ENCODE measurements around the gene VSNL1. TPM values are rescaled to one million over a fixed set of nuclear protein-coding genes. Genes with fewer than 3 reads are reported as not detected.

The VSNL1 gene
- total and polyA plus RNA-seq, 2 donors (not counting 1 experiment from before 2014, with no cell fraction given), result 1.2 to 3.9 TPM

DNA sequence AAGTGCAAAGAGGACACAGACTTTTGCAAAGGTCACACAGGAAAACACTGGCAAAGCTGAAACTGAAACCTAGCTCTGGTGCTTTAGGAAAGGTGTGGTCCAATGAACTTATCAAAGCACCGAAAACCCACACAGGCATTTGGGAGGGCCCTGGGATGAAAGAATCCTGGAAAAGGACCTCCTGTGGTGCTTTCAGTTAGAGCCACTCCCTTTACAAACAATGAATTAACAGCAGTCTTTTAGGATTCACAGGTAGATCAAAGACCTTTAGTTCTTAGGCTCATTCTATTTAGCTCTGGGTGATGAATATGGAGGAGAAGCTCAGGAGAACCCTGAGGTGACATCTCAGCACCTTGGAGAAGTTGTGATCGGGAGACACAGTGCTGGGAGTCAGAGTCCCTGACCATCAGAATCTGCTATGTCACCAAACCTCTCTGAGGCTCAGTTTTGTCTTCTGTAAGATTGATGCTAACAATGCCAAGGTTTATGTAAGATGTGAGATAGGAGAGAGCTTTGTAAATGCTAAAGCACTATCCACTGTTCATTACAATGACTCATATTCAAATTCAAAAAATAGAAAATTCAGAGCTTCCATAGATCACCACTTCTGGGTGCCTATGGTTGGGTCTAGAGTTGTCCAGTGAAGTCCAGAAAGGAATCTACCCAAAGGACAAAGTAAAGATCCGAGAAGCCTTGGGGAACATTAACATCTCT lies 39.3 kb downstream of the VSNL1 start:
- no peak for DNase-seq (ENCODE audit: low read depth in 2 of 2)
- Histone ChIP-seq H3K4me3 (replicated peaks in 1 of 4; ENCODE audit: control extremely low read depth in 1 of 4, insufficient read depth in 1 of 4, low read depth in 3 of 4, low read length in 4 of 4) (no peak overlapping the region), H4K20me1 (ENCODE audit: control insufficient read depth, extremely low read depth, insufficient read depth, low read length) (no peaks in the 10 kb centered on the region), H3K9me3 (ENCODE audit: control insufficient read depth, insufficient read depth, low read depth, low read length) (no peaks in the 10 kb centered on the region), H3K4me2 (ENCODE audit: extremely low read depth, insufficient read depth, low read length) (no peak overlapping the region), H2AFZ (ENCODE audit: low read length) (no peak overlapping the region), H3K27me3 (ENCODE audit: control insufficient read depth, insufficient read depth, low read length) (no peaks in the 10 kb centered on the region), H3K27ac (ENCODE audit: insufficient read depth, low read length) (no peak overlapping the region), H3K4me1 (ENCODE audit: control insufficient read depth, extremely low read depth, insufficient read depth, low read length) (no peaks in the 10 kb centered on the region), H3K79me2 (ENCODE audit: control insufficient read depth, insufficient read depth, low read length) (no peaks in the 10 kb centered on the region), H3K9ac (ENCODE audit: insufficient read depth, low read length) (no peak overlapping the region), H3K36me3 (ENCODE audit: control insufficient read depth, insufficient read depth, low read length) (no peaks in the 10 kb centered on the region)
- TF ChIP-seq EZH2 (IDR thresholded peaks at IDR 0.05; ENCODE audit: low read length, missing control alignments), result no peak
- TF ChIP-seq CTCF (conservative IDR thresholded peaks at IDR 0.05 in 1 of 2, IDR thresholded peaks at IDR 0.05 in 1 of 2; ENCODE audit: low read depth in 1 of 2, low read length in 2 of 2), result no peak

GRCh38 chr2:17580319-17580715 lies 39.8 kb downstream of the VSNL1 start:
- no peak for DNase-seq (ENCODE audit: low read depth in 2 of 2)
- H3K4me1 ChIP-seq (ENCODE audit: control insufficient read depth, extremely low read depth, insufficient read depth, low read length), result no peaks in the 10 kb centered on the region
- no peaks in the 10 kb centered on the region for H3K36me3 ChIP-seq (ENCODE audit: control insufficient read depth, insufficient read depth, low read length)
- H4K20me1 ChIP-seq (ENCODE audit: control insufficient read depth, extremely low read depth, insufficient read depth, low read length), result no peaks in the 10 kb centered on the region
- H3K9me3 ChIP-seq (ENCODE audit: control insufficient read depth, insufficient read depth, low read depth, low read length), result no peaks in the 10 kb centered on the region
- no peaks in the 10 kb centered on the region for H3K27me3 ChIP-seq (ENCODE audit: control insufficient read depth, insufficient read depth, low read length)
- no peak overlapping the region for H3K27ac ChIP-seq (ENCODE audit: insufficient read depth, low read length)
- no peak overlapping the region for H3K4me3 ChIP-seq (replicated peaks in 1 of 4; ENCODE audit: control extremely low read depth in 1 of 4, insufficient read depth in 1 of 4, low read depth in 3 of 4, low read length in 4 of 4)
- no peaks in the 10 kb centered on the region for H3K79me2 ChIP-seq (ENCODE audit: control insufficient read depth, insufficient read depth, low read length)
- H2AFZ ChIP-seq (ENCODE audit: low read length), result no peak overlapping the region
- H3K4me2 ChIP-seq (ENCODE audit: extremely low read depth, insufficient read depth, low read length), result no peak overlapping the region
- H3K9ac ChIP-seq (ENCODE audit: insufficient read depth, low read length), result no peak overlapping the region
- TF ChIP-seq CTCF (conservative IDR thresholded peaks at IDR 0.05 in 1 of 2, IDR thresholded peaks at IDR 0.05 in 1 of 2; ENCODE audit: low read depth in 1 of 2, low read length in 2 of 2) (no peak), EZH2 (IDR thresholded peaks at IDR 0.05; ENCODE audit: low read length, missing control alignments) (no peak)

DNA sequence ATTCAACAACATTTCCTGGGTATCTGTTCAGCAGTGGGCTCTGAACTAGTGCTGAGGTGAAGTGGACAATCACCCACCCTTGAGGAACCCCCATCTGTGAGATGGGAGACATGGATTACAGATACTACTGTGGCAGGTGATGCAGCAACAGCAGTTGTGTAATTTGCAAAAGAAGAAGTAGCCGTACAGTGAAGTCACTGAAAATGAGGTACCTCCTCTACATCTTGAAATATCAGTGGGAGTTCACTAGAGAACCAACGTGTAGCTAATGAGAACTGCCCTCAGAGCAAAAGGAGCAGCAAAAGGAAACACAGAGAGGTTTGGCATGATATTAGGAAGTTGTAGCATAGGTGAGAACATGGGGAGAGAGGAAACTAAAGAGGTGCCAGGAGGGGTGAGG lies 41.3 kb downstream of the VSNL1 start:
- Histone ChIP-seq H3K4me3 (replicated peaks in 1 of 4; ENCODE audit: control extremely low read depth in 1 of 4, insufficient read depth in 1 of 4, low read depth in 3 of 4, low read length in 4 of 4) (no peak overlapping the region), H3K36me3 (ENCODE audit: control insufficient read depth, insufficient read depth, low read length) (no peaks in the 10 kb centered on the region), H3K27me3 (ENCODE audit: control insufficient read depth, insufficient read depth, low read length) (no peaks in the 10 kb centered on the region), H3K79me2 (ENCODE audit: control insufficient read depth, insufficient read depth, low read length) (no peaks in the 10 kb centered on the region), H4K20me1 (ENCODE audit: control insufficient read depth, extremely low read depth, insufficient read depth, low read length) (no peaks in the 10 kb centered on the region), H3K4me2 (ENCODE audit: extremely low read depth, insufficient read depth, low read length) (no peak overlapping the region), H3K27ac (ENCODE audit: insufficient read depth, low read length) (no peak overlapping the region), H3K4me1 (ENCODE audit: control insufficient read depth, extremely low read depth, insufficient read depth, low read length) (no peaks in the 10 kb centered on the region), H3K9me3 (ENCODE audit: control insufficient read depth, insufficient read depth, low read depth, low read length) (no peaks in the 10 kb centered on the region), H3K9ac (ENCODE audit: insufficient read depth, low read length) (no peak overlapping the region), H2AFZ (ENCODE audit: low read length) (no peak overlapping the region)
- no peak for DNase-seq (ENCODE audit: low read depth in 2 of 2)
- TF ChIP-seq CTCF (conservative IDR thresholded peaks at IDR 0.05 in 1 of 2, IDR thresholded peaks at IDR 0.05 in 1 of 2; ENCODE audit: low read depth in 1 of 2, low read length in 2 of 2) (no peak), EZH2 (IDR thresholded peaks at IDR 0.05; ENCODE audit: low read length, missing control alignments) (no peak)

Measured in fibroblast of lung (primary cell).